IPS-15b (cell line): ENCODE results near the gene CEP44.
A peak's percentile ranks its signal among the peaks of the same experiment; 100 is the strongest.

Experiments used
- H3K27me3 ChIP-seq: one replicate; pipeline ENCODE4 v1.6.1; 2013; ENCODE audit warnings: low read length; ENCODE audit not compliant: control insufficient read depth, insufficient read depth
- H3K36me3 ChIP-seq: one replicate; pipeline ENCODE4 v1.6.1; 2013; ENCODE audit warnings: low read length; ENCODE audit not compliant: control insufficient read depth, insufficient read depth
- H3K4me1 ChIP-seq: one replicate; pipeline ENCODE4 v1.6.1; 2013; ENCODE audit warnings: mild to moderate bottlenecking, low read length; ENCODE audit not compliant: control insufficient read depth, insufficient read depth
- H3K4me3 ChIP-seq: one replicate; pipeline ENCODE4 v1.5.1; 2013; ENCODE audit warnings: low read depth, low read length
- H3K9ac ChIP-seq: one replicate; pipeline ENCODE4 v1.6.1; 2013; ENCODE audit warnings: low read depth, mild to moderate bottlenecking, low read length
- H3K9me3 ChIP-seq: one replicate; pipeline ENCODE4 v1.6.1; 2013; ENCODE audit warnings: mild to moderate bottlenecking, low read length; ENCODE audit not compliant: control insufficient read depth, insufficient read depth

The CEP44 gene

GRCh38 chr4:174283507-174284471 is at the start of gene CEP44, which contains the start of gene FBXO8:
Gene CEP44 (plus strand): TSS chr4:174283911. CDS start chr4:174299122, 15,211 bp downstream.
Gene FBXO8 (minus strand): TSS chr4:174283667. CDS start chr4:174263092, 20,575 bp downstream.
- Histone ChIP-seq H3K4me1 (no peaks in the 10 kb centered on the region), H3K9me3 (no peaks in the 10 kb centered on the region), H3K4me3 (peak within 1 kb of the TSS; percentile 99), H3K9ac (peak within 1 kb of the TSS; percentile 100), H3K36me3 (no peaks in the 10 kb centered on the region), H3K27me3 (no peaks in the 10 kb centered on the region)

- Histone ChIP-seq H3K9me3 (no peaks in the 10 kb centered on the region), H3K4me3 (no peak overlapping the region), H3K9ac (no peak overlapping the region), H3K27me3 (no peaks in the 10 kb centered on the region), H3K4me1 (no peaks in the 10 kb centered on the region), H3K36me3 (no peaks in the 10 kb centered on the region)
Measured at GRCh38 chr4:174236359-174236758, 47.4 kb upstream of the CEP44 start.

DNA sequence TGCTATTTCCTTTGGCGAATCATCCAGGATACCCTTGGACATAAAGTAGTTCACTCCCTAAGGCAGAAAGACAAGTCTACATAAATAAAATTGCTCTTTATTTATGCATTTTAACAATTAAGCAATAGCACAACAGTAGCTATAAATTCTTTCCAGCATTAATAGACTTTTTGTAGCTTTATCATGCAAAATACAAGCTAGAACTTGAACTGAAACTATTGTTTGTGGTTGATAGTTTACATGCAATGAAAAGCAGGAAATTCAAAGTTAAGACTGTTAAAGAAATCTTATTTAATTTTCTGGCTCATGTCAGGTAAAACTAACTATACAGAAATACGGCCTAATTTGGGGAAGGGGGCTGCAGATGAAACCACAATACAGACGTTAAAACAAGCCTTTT is 42.5 kb upstream of the CEP44 start:
- Histone ChIP-seq H3K9me3 (no peaks in the 10 kb centered on the region), H3K4me1 (no peaks in the 10 kb centered on the region), H3K4me3 (no peak overlapping the region), H3K27me3 (no peaks in the 10 kb centered on the region), H3K36me3 (no peaks in the 10 kb centered on the region), H3K9ac (no peak overlapping the region)

- no peak overlapping the region for H3K9ac ChIP-seq
- H3K9me3 ChIP-seq = no peaks in the 10 kb centered on the region
- H3K4me1 ChIP-seq = no peaks in the 10 kb centered on the region
- no peaks in the 10 kb centered on the region for H3K27me3 ChIP-seq
- H3K36me3 ChIP-seq = no peaks in the 10 kb centered on the region
- no peak overlapping the region for H3K4me3 ChIP-seq
Measured at GRCh38 chr4:174244441-174244840, 39.3 kb upstream of the CEP44 start.

- Histone ChIP-seq H3K9me3 (no peaks in the 10 kb centered on the region), H3K36me3 (no peaks in the 10 kb centered on the region), H3K9ac (no peak overlapping the region), H3K4me1 (no peaks in the 10 kb centered on the region), H3K27me3 (no peaks in the 10 kb centered on the region), H3K4me3 (no peak overlapping the region)
Measured at GRCh38 chr4:174245714-174246113, 38.0 kb upstream of the CEP44 start.

DNA sequence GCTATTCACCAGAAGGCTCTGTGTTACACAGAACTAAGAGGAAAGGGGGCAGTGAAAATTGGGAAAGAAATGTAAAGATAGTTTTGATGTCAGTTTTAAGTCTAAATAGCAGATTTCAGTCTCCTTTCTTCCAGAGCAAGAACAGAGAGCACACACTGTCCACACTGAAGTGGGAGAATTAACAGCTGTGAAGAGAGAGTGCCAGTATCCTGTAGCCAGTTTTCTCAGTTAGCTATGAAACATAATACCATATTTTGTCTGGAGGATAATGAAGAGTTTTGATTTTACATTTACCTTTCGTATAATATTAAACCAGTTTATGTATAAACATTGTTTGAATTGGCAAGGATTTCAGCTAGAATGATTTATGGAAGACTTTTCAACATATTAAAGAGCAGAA is 35.3 kb upstream of the CEP44 start:
- Histone ChIP-seq H3K4me3 (no peak overlapping the region), H3K27me3 (no peaks in the 10 kb centered on the region), H3K9ac (no peak overlapping the region), H3K9me3 (no peaks in the 10 kb centered on the region), H3K4me1 (no peaks in the 10 kb centered on the region), H3K36me3 (no peaks in the 10 kb centered on the region)

DNA sequence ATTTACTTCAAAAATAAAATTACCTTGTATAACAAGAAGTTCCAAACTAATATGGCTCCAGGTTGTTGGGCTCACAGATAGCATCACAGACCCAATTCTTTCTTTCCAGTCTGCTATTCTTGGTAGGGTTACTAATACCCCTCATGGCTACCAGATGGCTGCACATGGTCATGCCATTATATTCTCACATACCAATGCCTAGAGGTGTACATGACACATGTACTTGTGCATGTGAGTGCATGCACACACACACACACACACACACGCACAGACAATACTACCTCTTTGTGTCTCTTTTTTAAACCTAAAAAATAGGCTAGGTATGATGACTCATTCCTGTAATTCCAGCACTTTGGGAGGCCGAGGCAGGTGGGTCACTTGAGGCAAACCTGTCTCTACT is 31.3 kb upstream of the CEP44 start:
- no peaks in the 10 kb centered on the region for H3K4me1 ChIP-seq
- no peak overlapping the region for H3K4me3 ChIP-seq
- no peak overlapping the region for H3K9ac ChIP-seq
- H3K9me3 ChIP-seq = no peaks in the 10 kb centered on the region
- no peaks in the 10 kb centered on the region for H3K36me3 ChIP-seq
- H3K27me3 ChIP-seq = no peaks in the 10 kb centered on the region

DNA sequence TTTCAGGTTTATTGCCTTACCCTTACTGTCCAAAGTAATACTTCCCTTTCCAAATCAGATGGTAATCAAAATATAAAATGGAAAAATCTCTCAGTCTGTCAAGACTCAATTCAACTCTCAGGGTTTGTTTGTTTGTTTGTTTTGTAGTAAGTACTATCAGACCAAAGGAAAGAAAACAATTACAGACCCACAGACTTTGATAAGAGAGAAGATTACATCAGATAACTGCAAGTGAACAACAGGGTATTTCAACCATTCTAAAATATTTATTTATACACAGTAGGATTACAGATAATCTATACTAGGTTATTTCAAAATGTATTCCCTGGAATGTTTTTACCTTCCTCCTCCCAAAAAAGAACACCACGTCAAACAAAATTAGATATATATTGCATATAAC is 29.1 kb upstream of the CEP44 start:
- Histone ChIP-seq H3K27me3 (no peaks in the 10 kb centered on the region), H3K9ac (no peak overlapping the region), H3K4me3 (no peak overlapping the region), H3K36me3 (no peaks in the 10 kb centered on the region), H3K4me1 (no peaks in the 10 kb centered on the region), H3K9me3 (no peaks in the 10 kb centered on the region)

DNA sequence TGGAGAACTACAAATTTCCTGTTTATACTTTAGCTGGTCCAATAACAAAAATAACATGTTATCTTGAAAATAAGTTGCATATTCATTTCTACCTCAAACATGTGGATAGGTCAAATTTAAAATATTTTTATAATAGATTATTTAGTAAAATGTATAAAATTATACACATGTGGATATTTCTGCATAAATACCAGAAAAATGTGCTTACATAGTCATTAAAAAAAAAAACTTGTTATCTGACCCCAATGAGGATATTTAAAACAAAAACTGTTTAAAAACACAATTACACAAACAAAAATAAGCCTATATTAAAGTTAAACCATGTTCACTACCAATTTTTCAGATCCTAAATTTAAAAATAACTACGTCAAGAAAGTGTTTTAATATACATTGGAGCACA is 28.3 kb upstream of the CEP44 start:
- Histone ChIP-seq H3K36me3 (no peaks in the 10 kb centered on the region), H3K4me3 (no peak overlapping the region), H3K9me3 (no peaks in the 10 kb centered on the region), H3K27me3 (no peaks in the 10 kb centered on the region), H3K4me1 (no peaks in the 10 kb centered on the region), H3K9ac (no peak overlapping the region)

- Histone ChIP-seq H3K27me3 (no peaks in the 10 kb centered on the region), H3K9me3 (no peaks in the 10 kb centered on the region), H3K9ac (no peak overlapping the region), H3K36me3 (no peaks in the 10 kb centered on the region), H3K4me1 (no peaks in the 10 kb centered on the region), H3K4me3 (no peak overlapping the region)
Measured at GRCh38 chr4:174255786-174256185, 27.9 kb upstream of the CEP44 start.

DNA sequence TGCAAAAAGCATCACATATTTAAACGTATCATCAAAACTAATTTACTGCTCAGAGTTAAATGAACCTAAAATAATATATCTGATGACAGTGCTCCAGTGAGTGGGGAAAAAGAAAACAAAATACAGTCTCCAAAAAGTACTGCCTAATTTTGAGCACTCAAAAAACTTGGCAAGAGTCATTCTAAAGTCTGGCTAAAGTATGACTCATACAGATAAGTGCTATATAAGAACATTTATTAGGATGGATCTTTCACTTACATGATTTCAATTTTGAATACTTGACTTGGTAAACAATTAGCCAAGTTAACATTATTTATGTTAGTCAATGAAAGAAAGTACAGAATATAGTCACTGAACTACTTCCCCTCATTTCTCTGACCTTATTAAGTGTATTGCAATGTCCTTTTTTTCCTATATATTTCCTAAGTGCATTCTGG is 27.4 kb upstream of the CEP44 start:
- Histone ChIP-seq H3K4me1 (no peaks in the 10 kb centered on the region), H3K9ac (no peak overlapping the region), H3K4me3 (no peak overlapping the region), H3K36me3 (no peaks in the 10 kb centered on the region), H3K9me3 (no peaks in the 10 kb centered on the region), H3K27me3 (no peaks in the 10 kb centered on the region)

DNA sequence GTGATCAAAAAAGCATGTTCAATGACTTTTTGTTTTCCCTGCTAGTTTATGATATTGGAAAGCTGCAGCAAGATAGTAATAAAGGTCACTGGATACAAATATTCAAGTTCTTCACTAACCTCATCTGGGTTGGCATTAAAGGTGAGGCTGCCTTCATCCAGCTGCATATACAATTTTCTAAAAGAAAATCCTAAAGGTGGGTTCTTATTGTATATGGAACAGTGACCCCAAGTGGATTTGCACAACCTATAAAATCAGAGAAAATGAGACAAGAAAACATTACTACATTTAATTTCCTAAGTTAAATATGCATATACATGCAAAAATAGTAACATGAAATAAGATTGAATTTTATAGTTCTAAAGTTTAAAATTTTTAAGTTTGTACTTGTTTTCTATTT is 24.1 kb upstream of the CEP44 start:
- H3K4me1 ChIP-seq = no peaks in the 10 kb centered on the region
- no peaks in the 10 kb centered on the region for H3K36me3 ChIP-seq
- no peak overlapping the region for H3K9ac ChIP-seq
- no peak overlapping the region for H3K4me3 ChIP-seq
- H3K9me3 ChIP-seq = no peaks in the 10 kb centered on the region
- no peaks in the 10 kb centered on the region for H3K27me3 ChIP-seq
